GM19467 (cell line): ENCODE data around the gene NHLRC2.
"Not testable (repeated sequence)": the region's sequence is repeated elsewhere in the genome, so short reads cannot be mapped to it uniquely, and the experiment has no call there.

ENCODE experiments used
- ATAC-seq: cut with Tn5 transposase; IDR thresholded peaks from one replicate; pipeline ENCODE4 v1.9.1; 2021; ENCODE audit warnings: mild to moderate bottlenecking, moderate library complexity; ENCODE audit not compliant: unreplicated experiment

NHLRC2 gene

DNA sequence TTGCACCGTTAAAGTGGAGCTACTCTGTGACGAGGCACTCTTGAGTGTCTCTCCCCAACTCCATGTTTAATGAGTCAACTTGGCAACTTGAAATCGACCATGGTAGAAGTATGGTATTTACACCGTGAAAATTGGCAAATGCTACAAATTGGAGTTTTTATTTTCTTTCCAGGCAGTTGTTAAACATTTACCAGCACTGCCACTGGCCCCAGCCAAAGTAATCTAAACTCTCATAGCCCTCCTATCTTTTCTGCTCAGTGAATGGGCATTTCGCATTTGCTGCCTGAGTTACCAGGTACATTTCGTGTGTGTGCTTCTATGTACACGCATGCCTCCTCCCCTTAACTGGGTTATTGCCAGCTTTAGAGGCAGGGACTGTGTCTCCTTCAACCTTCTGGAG is 83.3 kb downstream of the NHLRC2 start:
- ATAC-seq, result no peak

DNA sequence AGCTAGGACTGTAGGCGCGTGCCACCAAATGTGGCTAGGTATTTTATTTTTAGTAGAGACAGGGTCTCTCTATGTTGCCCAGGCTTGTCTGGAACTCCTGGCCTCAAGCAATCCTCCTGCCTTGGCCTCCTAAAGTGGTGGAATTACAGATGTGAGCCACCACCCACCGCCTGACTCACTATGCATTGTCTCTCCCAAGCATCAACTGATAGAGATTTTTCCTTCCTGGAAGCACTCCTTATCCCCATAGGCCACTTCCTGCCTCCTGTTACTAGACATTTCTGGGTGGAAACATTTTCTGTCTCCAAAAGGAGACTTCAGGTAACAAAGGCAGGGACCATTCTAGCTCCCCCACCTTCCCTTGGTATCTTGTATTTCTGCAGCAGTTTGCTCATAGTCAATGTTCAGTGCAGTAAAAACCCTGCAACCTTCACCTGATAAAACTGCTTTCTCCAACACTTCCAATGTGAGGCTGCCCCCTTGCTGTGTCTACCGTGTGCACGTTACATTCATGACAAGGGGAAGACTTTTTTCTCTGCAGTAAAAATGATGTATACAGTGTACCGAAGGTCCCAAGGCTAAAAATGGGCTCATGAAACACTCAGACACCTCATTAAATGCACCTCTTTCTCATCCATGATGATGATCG is 84.9 kb downstream of the NHLRC2 start:
- ATAC-seq, result no peak

DNA sequence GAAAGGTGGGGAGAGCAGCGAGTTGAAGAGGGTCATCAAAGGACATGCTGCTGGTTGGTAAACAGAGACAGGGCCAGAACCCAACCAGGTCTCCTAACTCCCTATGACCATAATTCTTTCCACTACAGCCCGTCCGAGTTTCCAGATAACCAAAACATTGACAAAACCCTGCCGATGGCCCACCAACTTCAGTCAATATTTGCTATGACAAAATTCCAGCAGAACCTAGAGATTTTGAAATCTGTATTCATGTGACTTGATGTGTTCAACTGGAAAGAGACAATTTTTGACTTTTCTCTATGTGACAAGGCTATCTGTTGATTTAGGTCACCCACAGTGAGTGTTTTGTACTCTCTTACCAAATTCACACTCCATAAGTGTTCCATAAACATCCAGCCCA is 86.7 kb downstream of the NHLRC2 start:
- ATAC-seq, result no peak

DNA sequence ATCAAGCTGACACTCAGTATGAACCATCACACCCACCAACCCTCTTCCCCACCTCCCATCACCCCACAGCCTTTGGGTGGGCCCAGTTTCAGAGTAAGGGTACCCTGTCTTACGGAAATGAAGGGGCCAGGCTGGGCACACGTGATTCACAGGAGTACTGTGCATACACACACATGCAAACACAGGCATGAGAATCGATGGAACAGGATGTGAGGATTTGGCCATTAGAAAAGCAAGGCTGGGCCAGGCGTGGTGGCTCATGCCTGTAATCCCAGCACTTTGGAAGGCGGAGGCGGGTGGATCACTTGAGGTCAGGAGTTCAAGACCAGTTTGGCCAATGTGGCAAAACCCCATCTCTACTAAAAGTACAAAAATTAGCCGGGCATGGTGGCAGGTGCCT is 88.7 kb downstream of the NHLRC2 start:
- ATAC-seq, result not testable (repeated sequence)

DNA sequence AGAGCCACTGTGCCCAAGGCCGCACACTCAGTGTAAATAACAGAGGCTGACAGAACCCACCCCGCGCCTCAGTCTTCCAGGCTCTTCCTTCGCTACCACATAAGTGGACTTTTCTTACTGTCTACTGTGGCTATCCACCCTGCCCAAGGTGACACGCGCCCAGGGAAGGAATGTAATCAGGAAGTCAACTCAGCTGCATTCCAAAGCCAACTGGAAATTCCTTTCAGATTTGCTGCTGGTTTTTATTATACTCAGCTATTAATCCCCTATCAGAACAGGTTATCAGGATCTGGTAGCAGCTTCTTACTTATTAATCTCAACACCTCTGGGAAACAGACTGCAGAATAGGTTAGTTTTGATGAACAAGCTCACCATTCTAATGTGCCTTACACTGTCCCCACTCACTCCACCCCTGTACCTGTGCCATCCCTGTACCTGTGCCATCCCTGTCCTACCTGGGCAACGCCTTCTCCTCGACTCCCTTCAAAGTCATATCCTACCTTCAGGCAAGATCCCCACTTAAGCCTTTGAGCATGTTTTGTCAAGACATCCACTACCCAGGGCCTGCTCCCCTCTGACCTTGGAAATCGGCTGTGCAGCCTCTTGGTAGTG is 90.7 kb downstream of the NHLRC2 start:
- no peak for ATAC-seq

DNA sequence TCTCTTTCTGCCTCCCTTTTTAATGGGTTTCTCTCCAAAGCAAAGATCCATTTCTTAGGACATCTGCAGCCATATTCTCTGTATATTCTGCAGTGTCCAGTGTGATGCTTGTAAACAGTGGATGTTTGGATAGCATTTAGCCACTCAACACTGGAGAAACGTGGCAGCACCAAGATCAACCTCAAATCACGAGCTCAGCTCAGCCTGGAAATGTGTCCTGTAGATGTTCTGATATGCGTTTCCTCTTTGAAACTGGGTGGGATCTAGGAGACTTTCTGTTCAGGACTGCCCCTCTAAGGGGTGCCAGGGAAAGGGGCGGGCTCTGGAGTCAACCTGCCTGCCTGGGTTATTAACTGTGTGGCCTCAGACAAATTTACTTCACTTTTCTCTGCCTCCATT is 91.2 kb downstream of the NHLRC2 start:
- ATAC-seq, result no peak

DNA sequence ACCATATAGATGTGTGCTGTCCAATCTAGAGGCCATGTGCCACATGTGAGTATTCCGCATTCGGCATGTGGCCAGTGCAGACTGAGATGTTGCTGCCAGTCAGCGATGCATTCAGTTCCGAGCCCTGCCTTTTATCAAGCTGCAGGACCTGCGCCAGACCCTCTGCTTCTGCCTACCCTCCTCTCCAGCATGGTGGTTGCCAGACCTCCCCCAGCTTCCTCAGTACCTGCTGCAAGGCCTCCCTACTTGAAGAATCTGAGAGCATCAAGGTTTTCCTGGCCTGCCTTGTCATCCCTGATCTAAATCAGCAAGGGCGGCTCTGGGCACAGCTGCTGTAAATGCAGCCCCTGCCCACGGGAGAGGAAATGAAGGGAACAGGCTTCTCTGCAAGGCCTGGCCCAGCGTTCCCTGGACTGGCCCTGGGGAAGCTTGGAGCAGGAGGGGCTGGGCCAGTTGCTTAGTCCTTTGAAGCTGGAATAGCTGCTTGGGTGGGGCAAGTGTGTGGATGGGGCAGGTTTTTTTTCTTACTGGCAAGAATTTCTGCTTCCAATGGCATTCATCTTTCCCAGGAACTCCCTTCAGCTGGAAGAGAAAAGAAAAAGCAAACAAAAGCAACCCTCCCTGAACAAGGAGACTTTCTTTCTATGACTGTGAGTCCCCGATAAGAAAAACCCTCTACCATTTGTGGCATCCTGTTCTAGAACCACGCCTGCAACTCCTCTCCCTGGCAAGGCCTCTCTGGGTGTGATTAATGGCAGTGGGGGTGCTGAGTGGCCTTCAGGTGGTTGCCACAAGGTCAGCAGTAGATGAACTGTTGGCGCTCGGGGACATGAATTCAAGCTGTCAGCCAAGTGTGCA is 93.0 kb downstream of the NHLRC2 start:
- ATAC-seq, result no peak

DNA sequence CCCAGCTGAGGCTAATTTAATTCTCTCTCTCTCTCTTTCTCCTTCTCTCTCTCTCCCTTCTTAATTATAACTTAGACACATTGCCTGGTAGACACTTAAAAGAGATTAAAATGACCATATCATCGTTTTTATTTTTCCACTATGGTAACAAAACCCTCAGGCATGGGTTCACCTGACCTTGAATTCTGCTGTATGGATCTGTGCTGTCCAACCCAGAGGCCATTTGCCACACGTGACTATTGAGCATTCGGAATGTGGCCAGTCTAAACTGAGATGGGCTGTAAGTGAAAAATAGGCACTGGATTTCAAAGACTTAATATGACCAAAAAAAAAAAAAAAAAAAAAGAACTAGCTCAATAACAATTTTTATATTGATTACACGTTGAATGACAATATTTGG is 93.6 kb downstream of the NHLRC2 start:
- ATAC-seq, result no peak

DNA sequence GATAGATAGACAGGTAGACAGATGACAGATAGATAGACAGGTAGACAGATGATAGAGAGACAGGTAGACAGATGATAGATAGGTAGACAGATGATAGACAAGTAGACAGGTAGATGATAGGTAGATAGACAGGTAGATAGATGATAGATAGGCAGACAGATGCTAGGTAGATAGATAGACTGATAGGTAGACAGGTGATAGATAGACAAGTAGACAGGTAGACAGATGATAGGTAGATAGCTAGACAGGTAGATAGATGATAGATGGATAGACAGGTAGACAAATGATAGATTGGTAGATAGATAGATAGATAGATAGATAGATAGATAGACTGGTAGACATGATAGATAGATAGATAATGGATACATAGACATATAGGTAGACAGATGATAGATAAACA is 95.8 kb downstream of the NHLRC2 start:
- no peak for ATAC-seq

DNA sequence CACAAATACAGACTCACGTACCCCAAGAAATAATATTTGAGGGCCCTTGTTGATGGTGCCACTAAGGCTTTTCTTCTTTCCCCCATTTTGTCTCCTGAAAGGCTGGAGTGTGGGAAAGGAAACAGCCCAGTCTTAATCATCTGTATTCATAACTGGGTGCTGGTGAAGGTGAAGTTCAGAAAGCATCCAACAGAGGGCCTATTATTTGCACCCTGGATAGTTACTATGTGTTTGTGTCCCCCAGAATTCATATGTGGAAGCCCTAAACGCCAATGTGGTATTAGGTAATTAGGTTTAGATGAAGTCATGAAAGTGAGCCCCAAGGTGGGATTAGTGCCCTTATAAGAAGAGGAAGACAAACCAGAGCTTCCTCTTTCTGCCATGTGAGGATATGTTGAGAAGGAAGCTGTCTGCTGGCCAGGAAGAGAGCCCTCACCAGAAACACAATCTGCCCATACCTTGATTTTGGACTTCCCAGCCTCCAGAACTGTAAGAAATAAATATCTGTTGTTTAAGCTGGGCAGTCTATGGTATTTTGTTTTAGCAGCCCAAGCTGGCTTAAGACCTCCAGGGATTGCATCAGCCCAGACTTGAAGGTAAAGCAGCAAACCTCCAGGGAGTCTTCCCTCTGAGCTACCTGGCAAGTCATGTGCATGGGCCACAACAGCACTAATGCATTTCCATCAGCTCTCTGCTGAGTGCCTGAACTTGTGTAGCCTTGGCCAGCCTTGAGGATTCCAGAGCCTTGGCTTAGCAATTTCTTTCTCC is 99.2 kb downstream of the NHLRC2 start:
- no peak for ATAC-seq

DNA sequence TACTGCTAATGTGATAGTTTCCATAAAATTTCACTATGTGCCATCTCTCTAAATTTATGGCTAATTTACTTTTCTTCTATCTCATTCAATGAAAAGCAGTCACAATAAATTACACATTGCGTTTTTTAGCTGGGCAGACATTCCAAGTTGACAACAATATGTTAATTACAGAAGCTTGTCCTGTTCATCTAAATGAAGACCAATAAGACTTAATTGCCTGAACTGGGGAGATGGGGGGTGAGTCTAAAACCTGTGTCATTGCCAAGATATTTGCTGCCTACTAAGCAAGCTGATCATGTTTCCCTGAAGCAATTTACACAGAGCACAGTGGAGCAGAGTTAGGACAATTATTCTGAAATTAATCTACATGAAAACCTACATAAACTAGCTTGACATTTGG is 99.9 kb downstream of the NHLRC2 start:
- no peak for ATAC-seq

DNA sequence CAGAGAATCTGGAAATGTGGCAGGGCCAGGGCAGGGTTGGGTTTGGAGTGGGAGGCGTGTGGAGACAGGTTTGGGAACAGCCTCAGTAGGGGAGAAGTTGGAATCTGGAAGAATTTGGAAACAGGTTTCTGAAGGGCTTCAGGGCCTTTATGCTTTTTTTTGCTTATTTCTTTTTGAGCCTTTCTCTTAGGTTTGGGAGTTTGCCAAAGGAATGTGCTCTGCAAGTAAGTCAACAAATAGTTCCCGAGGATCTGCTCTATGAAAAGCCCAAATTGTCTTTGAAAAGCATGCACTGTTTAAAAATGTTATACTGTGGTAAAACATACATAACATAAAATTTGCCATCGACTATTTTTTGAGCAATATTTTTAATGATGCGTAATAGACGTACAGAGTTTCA is 102.6 kb downstream of the NHLRC2 start:
- ATAC-seq, result no peak

DNA sequence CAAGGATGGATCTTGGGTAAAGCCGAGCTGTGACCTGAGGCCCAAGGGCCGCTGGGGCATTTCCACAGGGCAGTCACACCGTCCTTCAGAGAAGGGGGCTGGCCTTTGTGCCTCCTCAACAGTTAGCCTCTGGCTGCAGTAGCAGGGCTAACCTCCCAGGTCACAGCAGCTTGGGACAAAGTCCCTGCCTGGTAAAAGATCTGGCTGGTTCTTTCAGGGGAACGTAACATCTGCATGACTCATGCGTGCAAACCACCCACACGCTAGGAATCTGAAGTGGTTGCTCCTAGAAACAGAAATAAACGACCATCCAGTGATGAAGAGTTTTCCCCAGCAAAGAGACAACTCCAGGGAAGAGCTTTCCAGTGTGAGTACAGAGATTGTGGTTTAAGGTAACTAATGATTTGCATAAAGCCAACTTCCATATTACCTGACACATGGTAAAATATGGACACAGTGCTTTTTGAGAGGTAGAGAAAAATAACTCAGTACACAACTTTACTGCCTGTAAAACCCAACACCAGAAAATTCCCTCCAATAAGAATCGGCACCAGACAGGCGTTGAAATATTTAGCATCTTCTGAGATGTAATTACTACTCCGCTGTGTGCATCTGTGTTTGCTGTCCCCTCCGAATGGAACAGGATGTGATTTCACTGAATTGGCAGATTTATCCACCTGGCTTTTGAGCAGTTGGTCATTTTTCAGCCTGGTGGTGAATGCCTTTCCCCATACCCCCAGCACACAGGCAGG is 104.3 kb downstream of the NHLRC2 start:
- ATAC-seq, result no peak

DNA sequence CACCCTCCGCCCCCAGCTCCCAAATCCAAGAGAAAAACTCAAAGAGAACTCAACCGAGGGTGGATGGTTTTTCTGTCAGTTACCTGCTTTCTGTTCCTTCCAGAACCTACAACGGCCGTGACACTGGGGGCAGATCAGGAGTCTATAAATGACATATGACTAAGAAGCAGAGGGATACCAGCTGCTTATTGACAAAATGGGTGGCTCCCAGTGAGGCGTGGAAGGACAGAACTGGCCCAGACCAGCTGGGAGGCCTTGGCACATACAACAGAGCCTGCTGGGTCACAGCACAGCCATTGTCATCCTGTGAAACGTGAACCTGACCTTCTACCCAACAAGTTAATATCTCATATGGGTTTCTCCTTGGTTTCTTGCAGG is 104.9 kb downstream of the NHLRC2 start:
- peak; percentile 41 for ATAC-seq

DNA sequence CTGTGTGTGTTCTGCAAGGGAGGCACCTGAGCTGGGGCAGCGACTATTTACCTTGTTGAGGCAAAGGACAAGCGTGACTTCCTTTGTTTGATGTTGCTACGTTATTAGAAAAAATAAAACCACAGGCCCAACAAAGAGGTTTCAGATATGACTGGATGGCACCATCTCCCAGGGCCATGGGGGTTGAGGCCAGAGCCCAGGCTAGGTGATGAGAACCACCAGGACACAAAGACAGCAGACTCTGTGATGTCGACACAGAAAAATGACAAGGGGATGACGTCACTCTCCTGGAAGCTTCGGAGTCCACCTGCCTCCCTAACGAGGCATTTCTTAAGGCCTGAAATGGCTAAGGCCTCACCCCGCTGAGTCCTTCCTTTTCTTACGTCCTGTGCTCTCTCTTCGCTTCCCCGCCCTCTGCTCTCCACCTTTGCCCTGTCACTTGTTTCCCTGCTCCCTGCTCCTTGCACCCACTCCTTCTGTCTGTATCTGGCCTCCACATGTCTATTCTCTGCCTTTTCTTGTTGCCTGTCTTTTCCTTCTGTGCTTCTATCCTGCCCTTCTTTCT is 106.2 kb downstream of the NHLRC2 start:
- ATAC-seq, result peak; percentile 40

DNA sequence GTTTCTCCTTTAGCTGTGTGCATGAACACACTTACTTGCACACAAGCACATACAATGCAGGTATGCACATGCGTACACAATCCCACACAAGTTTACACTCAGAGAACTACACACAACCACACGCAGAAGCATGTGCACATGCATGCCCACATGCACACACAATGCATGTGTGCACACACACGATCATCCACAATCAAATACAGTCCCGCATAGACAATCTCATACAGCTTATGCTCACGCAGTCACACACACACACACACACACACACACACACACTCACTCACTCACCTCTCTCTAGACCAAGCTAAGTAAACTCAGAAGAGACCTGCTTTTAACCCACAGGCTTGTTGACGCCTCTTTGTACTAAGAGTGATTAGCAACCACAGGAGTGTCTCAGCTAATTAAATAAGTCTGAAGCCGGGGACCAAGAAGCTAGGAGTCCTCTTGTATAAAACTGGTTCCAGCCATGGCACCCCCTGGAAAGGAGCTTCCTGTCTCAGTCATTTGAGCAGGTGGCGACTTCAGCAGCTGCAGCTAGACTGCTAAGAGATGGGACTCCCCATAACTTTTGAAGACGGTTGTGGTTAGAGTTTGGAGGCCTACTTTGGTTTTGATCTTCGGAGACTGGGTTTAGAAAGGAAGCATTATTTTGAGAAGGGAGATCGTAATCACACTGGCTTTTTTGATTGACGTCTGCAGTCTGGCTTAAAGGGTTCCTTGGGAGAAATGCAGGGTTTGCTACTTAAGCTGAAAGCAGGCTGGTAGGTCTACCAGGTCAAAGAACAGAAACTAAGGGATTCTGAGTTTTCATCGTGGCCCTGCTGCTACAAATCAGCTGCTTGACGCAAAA is 106.9 kb downstream of the NHLRC2 start:
- peak; percentile 57 for ATAC-seq

DNA sequence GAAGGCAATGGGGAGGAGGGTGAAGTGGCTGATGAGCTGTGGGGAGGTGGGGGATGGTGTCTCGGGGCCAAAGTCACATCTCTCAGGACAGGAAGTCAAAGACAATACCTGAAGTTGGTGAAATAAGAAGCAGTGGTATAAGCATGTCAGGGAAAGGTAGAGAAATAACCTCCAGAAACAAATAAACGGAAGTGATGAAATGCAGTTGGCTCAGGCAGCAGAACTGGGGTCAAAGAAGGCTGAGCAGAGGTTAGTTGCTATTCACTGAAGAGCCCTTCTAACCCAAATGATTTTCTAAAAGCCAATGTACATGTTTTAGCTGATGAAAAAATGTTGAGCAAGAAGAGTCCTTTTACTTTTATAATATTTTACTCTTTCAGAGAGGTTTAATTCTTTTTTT is 110.6 kb downstream of the NHLRC2 start:
- ATAC-seq, result no peak

DNA sequence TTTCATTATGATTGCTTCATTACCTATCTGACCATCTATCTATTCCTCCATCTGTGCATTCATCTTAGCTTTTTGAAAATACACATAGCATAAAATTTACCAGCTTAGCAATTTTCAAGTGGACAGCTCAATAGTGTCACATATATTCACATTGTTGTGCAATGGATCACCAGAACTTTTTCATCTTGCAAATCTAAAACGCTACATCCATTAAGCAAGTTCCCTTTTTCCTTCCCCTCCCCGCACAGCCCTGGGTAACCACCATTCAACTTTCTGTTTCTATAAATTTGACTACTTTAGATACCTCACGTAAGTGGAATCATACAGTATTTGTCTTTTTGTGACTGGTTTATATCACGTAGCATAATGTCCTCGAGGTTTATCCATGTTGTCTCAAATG is 111.2 kb downstream of the NHLRC2 start:
- ATAC-seq, result no peak
